Measurements from ENCODE around the gene PPP2R2D. TPM values are rescaled to one million over a fixed set of nuclear protein-coding genes. Genes with fewer than 3 reads are reported as not detected.

The PPP2R2D gene
- polyA plus RNA-seq, 1 of the 3 experiments (the other 2 are of a cell fraction) = 25.1 TPM

- peaks cover 3 to 4% of the 10 kb centered on the region in 2 experiments; a peak in 2 of 4 replicates for H3K4me1 ChIP-seq (ENCODE audit: control insufficient read depth in 1 of 2, insufficient read depth in 2 of 2, low read depth in 1 of 2, low read length in 1 of 2)
- no peaks in the 10 kb centered on the region for H3K9me2 ChIP-seq
- H3K79me2 ChIP-seq (ENCODE audit: insufficient read depth) = peaks cover 83% of the 10 kb centered on the region
- H3K4me2 ChIP-seq = no peak overlapping the region
- TF ChIP-seq SMC3 (IDR thresholded peaks at IDR 0.05; ENCODE audit: low read depth, low read length) = no peak
- no peak for TF ChIP-seq GABPA (IDR thresholded peaks at IDR 0.05; ENCODE audit: low read depth)
- no peak for TF ChIP-seq FOXM1 (IDR thresholded peaks at IDR 0.05; ENCODE audit: low read depth)
- TF ChIP-seq, protein P1, sequence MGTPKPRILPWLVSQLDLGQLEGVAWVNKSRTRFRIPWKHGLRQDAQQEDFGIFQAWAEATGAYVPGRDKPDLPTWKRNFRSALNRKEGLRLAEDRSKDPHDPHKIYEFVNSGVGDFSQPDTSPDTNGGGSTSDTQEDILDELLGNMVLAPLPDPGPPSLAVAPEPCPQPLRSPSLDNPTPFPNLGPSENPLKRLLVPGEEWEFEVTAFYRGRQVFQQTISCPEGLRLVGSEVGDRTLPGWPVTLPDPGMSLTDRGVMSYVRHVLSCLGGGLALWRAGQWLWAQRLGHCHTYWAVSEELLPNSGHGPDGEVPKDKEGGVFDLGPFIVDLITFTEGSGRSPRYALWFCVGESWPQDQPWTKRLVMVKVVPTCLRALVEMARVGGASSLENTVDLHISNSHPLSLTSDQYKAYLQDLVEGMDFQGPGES (IDR thresholded peaks at IDR 0.05; ENCODE audit: low read depth, low read length) = no peak
- no peak for TF ChIP-seq EZH2phosphoT487 (IDR thresholded peaks at IDR 0.05; ENCODE audit: borderline replicate concordance, low read depth)
- no peak for TF ChIP-seq TEAD4 (IDR thresholded peaks at IDR 0.05; ENCODE audit: borderline replicate concordance, insufficient read depth)
- TF ChIP-seq POLR2AphosphoS5 (IDR thresholded peaks at IDR 0.05; ENCODE audit: low read depth, low read length) = no peak
- TF ChIP-seq ELF1 (IDR thresholded peaks at IDR 0.05) = no peak
- TF ChIP-seq, protein P2, sequence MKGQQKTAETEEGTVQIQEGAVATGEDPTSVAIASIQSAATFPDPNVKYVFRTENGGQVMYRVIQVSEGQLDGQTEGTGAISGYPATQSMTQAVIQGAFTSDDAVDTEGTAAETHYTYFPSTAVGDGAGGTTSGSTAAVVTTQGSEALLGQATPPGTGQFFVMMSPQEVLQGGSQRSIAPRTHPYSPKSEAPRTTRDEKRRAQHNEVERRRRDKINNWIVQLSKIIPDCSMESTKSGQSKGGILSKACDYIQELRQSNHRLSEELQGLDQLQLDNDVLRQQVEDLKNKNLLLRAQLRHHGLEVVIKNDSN (IDR thresholded peaks at IDR 0.05; ENCODE audit: borderline replicate concordance, low read depth) = no peak
- TF ChIP-seq SIN3A (IDR thresholded peaks at IDR 0.05; ENCODE audit: borderline replicate concordance, low read depth, low read length) = no peak
- TF ChIP-seq JUND (IDR thresholded peaks at IDR 0.05) = no peak
- peaks cover 54% of the 10 kb centered on the region for H4K20me1 ChIP-seq (ENCODE audit: insufficient read depth)
- peaks cover 8% of the 10 kb centered on the region; the same call in 1 of the 2 replicates for H3K9me3 ChIP-seq
- H3K9ac ChIP-seq = no peak overlapping the region
- H2AFZ ChIP-seq (ENCODE audit: low read depth) = no peak overlapping the region
- no peak overlapping the region for H3K4me3 ChIP-seq (ENCODE audit: low read depth in 2 of 2, low read length in 1 of 2)
- H3K36me3 ChIP-seq (replicated peaks in 1 of 2; ENCODE audit: control insufficient read depth in 1 of 2, insufficient read depth in 2 of 2, low read length in 1 of 2) = peaks cover 0 to 17% of the 10 kb centered on the region in 2 experiments
- H3K27me3 ChIP-seq (ENCODE audit: insufficient read depth) = no peaks in the 10 kb centered on the region
- ChIA-PET POLR2A (no interaction called here), CTCF (interaction anchor here (1.0 kb wide), 1 partner anchor 100 kb away, joined by 3 read pairs; no protein-coding TSS in a partner anchor)
- no peak for DNase-seq
- 94% methylated on average over 11 of the region's 11 CpGs for WGBS (ENCODE audit: low lambda C conversion rate)
- no peak overlapping the region for H3K27ac ChIP-seq (ENCODE audit: low read depth in 2 of 2, low read length in 1 of 2)
- no peaks in the 10 kb centered on the region for H3F3A ChIP-seq (replicated peaks; ENCODE audit: insufficient read depth)
Observed at GRCh38 chr10:131923038-131923756, 22.4 kb downstream of the PPP2R2D start.

DNA sequence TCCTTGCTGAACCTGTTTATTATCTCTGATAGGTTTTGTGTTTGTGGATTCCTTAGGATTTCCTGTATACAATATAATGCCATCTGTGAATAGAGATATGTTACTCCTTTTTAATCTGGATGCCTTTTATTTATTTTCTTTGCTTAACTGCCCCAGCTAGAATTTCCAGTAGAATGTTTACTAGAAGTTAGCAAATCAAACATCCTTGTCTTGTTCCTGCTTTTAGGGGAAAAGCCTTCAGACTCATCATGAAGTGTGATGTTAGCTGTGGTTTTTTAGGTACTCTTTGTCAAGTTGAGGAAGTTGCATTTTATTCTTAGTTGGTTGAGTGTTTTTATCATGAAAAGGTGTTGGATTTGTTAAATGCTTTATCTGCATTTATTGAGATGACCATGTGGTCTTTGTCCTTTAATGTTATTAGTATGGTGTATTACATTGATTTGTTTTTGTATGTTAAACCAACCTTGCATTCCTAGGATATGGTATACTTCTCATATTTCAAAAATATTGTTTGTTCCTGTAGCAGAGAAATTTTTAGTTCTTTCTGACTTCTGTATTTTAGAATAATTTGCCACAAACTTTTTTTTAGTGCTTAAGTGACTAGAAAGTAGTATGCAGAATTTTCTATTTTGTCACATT is 24.3 kb downstream of the PPP2R2D start:
- ChIA-PET CTCF (interaction anchor here (1.3 to 1.4 kb wide), 2 partner anchors 37 to 217 kb away, joined by 3 read pairs; no protein-coding TSS in a partner anchor), POLR2A (no interaction called here)
- Histone ChIP-seq H3K9me3 (peaks cover 8% of the 10 kb centered on the region; the same call in 1 of the 2 replicates), H3K27me3 (ENCODE audit: insufficient read depth) (no peaks in the 10 kb centered on the region), H3K36me3 (replicated peaks in 1 of 2; ENCODE audit: control insufficient read depth in 1 of 2, insufficient read depth in 2 of 2, low read length in 1 of 2) (peaks cover 0 to 17% of the 10 kb centered on the region in 2 experiments), H2AFZ (ENCODE audit: low read depth) (no peak overlapping the region), H3F3A (replicated peaks; ENCODE audit: insufficient read depth) (no peaks in the 10 kb centered on the region), H3K4me2 (no peak overlapping the region), H3K27ac (ENCODE audit: low read depth in 2 of 2, low read length in 1 of 2) (no peak overlapping the region), H4K20me1 (ENCODE audit: insufficient read depth) (peaks cover 73% of the 10 kb centered on the region), H3K79me2 (ENCODE audit: insufficient read depth) (peaks cover 98% of the 10 kb centered on the region), H3K4me1 (ENCODE audit: control insufficient read depth in 1 of 2, insufficient read depth in 2 of 2, low read depth in 1 of 2, low read length in 1 of 2) (peaks cover 11% of the 10 kb centered on the region in 2 experiments; a peak in 2 of 4 replicates), H3K9ac (no peak overlapping the region), H3K4me3 (ENCODE audit: low read depth in 2 of 2, low read length in 1 of 2) (no peak overlapping the region), H3K9me2 (no peaks in the 10 kb centered on the region)
- DNase-seq = no peak
- TF ChIP-seq, protein P1 (IDR thresholded peaks at IDR 0.05; ENCODE audit: low read depth, low read length) = no peak
- TF ChIP-seq, protein P2 (IDR thresholded peaks at IDR 0.05; ENCODE audit: borderline replicate concordance, low read depth) = no peak
- TF ChIP-seq MEF2A (IDR thresholded peaks at IDR 0.05; ENCODE audit: borderline replicate concordance, low read depth) (no peak), EP300 (IDR thresholded peaks at IDR 0.05; ENCODE audit: borderline replicate concordance in 1 of 2, low read depth in 1 of 2, low read length in 1 of 2) (no peak), SMC3 (IDR thresholded peaks at IDR 0.05; ENCODE audit: low read depth, low read length) (no peak), EZH2phosphoT487 (IDR thresholded peaks at IDR 0.05; ENCODE audit: borderline replicate concordance, low read depth) (no peak), MXI1 (IDR thresholded peaks at IDR 0.05; ENCODE audit: low read depth, low read length) (no peak), POLR2AphosphoS5 (IDR thresholded peaks at IDR 0.05; ENCODE audit: low read depth, low read length) (no peak)
- TF ChIP-seq, protein P3, sequence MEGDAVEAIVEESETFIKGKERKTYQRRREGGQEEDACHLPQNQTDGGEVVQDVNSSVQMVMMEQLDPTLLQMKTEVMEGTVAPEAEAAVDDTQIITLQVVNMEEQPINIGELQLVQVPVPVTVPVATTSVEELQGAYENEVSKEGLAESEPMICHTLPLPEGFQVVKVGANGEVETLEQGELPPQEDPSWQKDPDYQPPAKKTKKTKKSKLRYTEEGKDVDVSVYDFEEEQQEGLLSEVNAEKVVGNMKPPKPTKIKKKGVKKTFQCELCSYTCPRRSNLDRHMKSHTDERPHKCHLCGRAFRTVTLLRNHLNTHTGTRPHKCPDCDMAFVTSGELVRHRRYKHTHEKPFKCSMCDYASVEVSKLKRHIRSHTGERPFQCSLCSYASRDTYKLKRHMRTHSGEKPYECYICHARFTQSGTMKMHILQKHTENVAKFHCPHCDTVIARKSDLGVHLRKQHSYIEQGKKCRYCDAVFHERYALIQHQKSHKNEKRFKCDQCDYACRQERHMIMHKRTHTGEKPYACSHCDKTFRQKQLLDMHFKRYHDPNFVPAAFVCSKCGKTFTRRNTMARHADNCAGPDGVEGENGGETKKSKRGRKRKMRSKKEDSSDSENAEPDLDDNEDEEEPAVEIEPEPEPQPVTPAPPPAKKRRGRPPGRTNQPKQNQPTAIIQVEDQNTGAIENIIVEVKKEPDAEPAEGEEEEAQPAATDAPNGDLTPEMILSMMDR (IDR thresholded peaks at IDR 0.05) = no peak

Measured in SK-N-SH (cell line).